ENCODE measurements around the gene SLC16A12. TPM values are rescaled to one million over a fixed set of nuclear protein-coding genes. Genes with fewer than 3 reads are reported as not detected.

The SLC16A12 gene
- total and polyA plus RNA-seq, 2 of the 13 experiments (the other 11 are each of a cell fraction or from before 2014, with no cell fraction given): 0.02 TPM; not detected in 1

- H3K36me3 ChIP-seq (replicated peaks in 1 of 2; ENCODE audit: control insufficient read depth in 1 of 2, insufficient read depth in 2 of 2, low read length in 2 of 2): no peaks in the 10 kb centered on the region
- H3K27ac ChIP-seq (ENCODE audit: extremely low read length, insufficient read depth, low read length): no peak overlapping the region
- H3K4me3 ChIP-seq (replicated peaks in 1 of 3; ENCODE audit: insufficient read depth in 1 of 3, low read depth in 2 of 3, low read length in 3 of 3): no peak overlapping the region
- H3K79me2 ChIP-seq (ENCODE audit: insufficient read depth, low read length): no peaks in the 10 kb centered on the region
- no peak for TF ChIP-seq ZNF644 (CRISPR knock-in tag; IDR thresholded peaks at IDR 0.05; ENCODE audit: low read depth)
- TF ChIP-seq RXRB (CRISPR knock-in tag; IDR thresholded peaks at IDR 0.05; ENCODE audit: borderline replicate concordance): peak; percentile 16; the same call in 1 of the 2 replicates
- peak; percentile 71; the same call in 1 of the 2 replicates for TF ChIP-seq SMC3 (IDR thresholded peaks at IDR 0.05; ENCODE audit: low read length)
- peak; percentile 73 for TF ChIP-seq CTCF (CRISPR knock-in tag; IDR thresholded peaks at IDR 0.05)
- TF ChIP-seq STAG1 (CRISPR knock-in tag; IDR thresholded peaks at IDR 0.05): peak; percentile 80
- ChIA-PET CTCF (ENCODE audit: low intra/inter-chr PET ratio, low total read pairs) (interaction anchor here (1.7 kb wide), 1 partner anchor 96 kb away, joined by 4 read pairs; no protein-coding TSS in a partner anchor), POLR2A (no interaction called here)
- ATAC-seq (peak; percentile 48; the same call in 2 of the 3 replicates), DNase-seq (ENCODE audit: low spot score) (peak; percentile 35), FAIRE-seq (no peak)
- no peaks in the 10 kb centered on the region for H3K9me3 ChIP-seq (ENCODE audit: low read length)
- no peaks in the 10 kb centered on the region for H3K27me3 ChIP-seq (ENCODE audit: control insufficient read depth in 1 of 2, insufficient read depth in 2 of 2, low read length in 2 of 2)
- H2AFZ ChIP-seq (ENCODE audit: low read length): no peak overlapping the region
- no peak overlapping the region for H3K9ac ChIP-seq (ENCODE audit: insufficient read depth, low read depth, low read length)
- in situ Hi-C loops (cut with HindIII; ENCODE audit: extremely low pct_ligation_motif_present, low pct_unique_long_range_greater_than_20kb): no loop called here
- H4K20me1 ChIP-seq (ENCODE audit: insufficient read depth, low read length): no peaks in the 10 kb centered on the region
- BruUV-seq (replicated peaks): no TSS peak
- 35% methylated on average over 1 of the region's 1 CpG for WGBS (ENCODE audit: low lambda C conversion rate)
- no peak overlapping the region for H3K4me2 ChIP-seq (ENCODE audit: low read depth, low read length)
- peaks cover 10% of the 10 kb centered on the region for H3K4me1 ChIP-seq (ENCODE audit: insufficient read depth, low read length)
- intact Hi-C loops (cut with micrococcal nuclease; ENCODE audit: unreplicated experiment): loop anchor here (1.0 kb wide), 1 partner anchor 96 kb away; no protein-coding TSS in a partner anchor
Observed at GRCh38 chr10:89389254-89389653, 146.1 kb downstream of the SLC16A12 start.

GRCh38 chr10:89388806-89389205, 146.6 kb downstream of the SLC16A12 start:
- BruUV-seq (replicated peaks): no TSS peak
- Histone ChIP-seq H3K79me2 (ENCODE audit: insufficient read depth, low read length) (no peaks in the 10 kb centered on the region), H3K4me2 (ENCODE audit: low read depth, low read length) (no peak overlapping the region), H4K20me1 (ENCODE audit: insufficient read depth, low read length) (no peaks in the 10 kb centered on the region), H3K9ac (ENCODE audit: insufficient read depth, low read depth, low read length) (no peak overlapping the region), H2AFZ (ENCODE audit: low read length) (no peak overlapping the region), H3K4me3 (replicated peaks in 1 of 3; ENCODE audit: insufficient read depth in 1 of 3, low read depth in 2 of 3, low read length in 3 of 3) (no peak overlapping the region), H3K36me3 (replicated peaks in 1 of 2; ENCODE audit: control insufficient read depth in 1 of 2, insufficient read depth in 2 of 2, low read length in 2 of 2) (no peaks in the 10 kb centered on the region), H3K27me3 (ENCODE audit: control insufficient read depth in 1 of 2, insufficient read depth in 2 of 2, low read length in 2 of 2) (no peaks in the 10 kb centered on the region), H3K27ac (ENCODE audit: extremely low read length, insufficient read depth, low read length) (no peak overlapping the region), H3K9me3 (ENCODE audit: low read length) (no peaks in the 10 kb centered on the region), H3K4me1 (ENCODE audit: insufficient read depth, low read length) (peaks cover 10% of the 10 kb centered on the region)
- intact Hi-C loops (cut with micrococcal nuclease; ENCODE audit: unreplicated experiment) (loop anchor here (1.0 kb wide), 1 partner anchor 96 kb away; no protein-coding TSS in a partner anchor), in situ Hi-C loops (cut with HindIII; ENCODE audit: extremely low pct_ligation_motif_present, low pct_unique_long_range_greater_than_20kb) (no loop called here)
- no peak for ATAC-seq
- ChIA-PET CTCF (ENCODE audit: low intra/inter-chr PET ratio, low total read pairs) (no interaction called here), POLR2A (no interaction called here)
- FAIRE-seq: no peak
- no peak for DNase-seq (ENCODE audit: low spot score)
- 42% methylated on average over 2 of the region's 2 CpGs for WGBS (ENCODE audit: low lambda C conversion rate)
- no peak for TF ChIP-seq SIX1 (CRISPR knock-in tag; IDR thresholded peaks at IDR 0.05; ENCODE audit: borderline replicate concordance)
- no peak for TF ChIP-seq ZNF850 (CRISPR knock-in tag; conservative IDR thresholded peaks at IDR 0.05)
- TF ChIP-seq SNRNP70 (IDR thresholded peaks at IDR 0.05; ENCODE audit: low read depth, low read length): no peak
- TF ChIP-seq ZNF138 (CRISPR knock-in tag; IDR thresholded peaks at IDR 0.05; ENCODE audit: low read depth): no peak
- TF ChIP-seq ZFY (CRISPR knock-in tag; IDR thresholded peaks at IDR 0.05): no peak
- TF ChIP-seq ZNF530 (CRISPR knock-in tag; IDR thresholded peaks at IDR 0.05; ENCODE audit: low read depth): no peak
- TF ChIP-seq ZBTB4 (CRISPR knock-in tag; IDR thresholded peaks at IDR 0.05; ENCODE audit: borderline replicate concordance): no peak
- TF ChIP-seq PHF20 (CRISPR knock-in tag; IDR thresholded peaks at IDR 0.05): no peak
